Bone marrow (tissue), 2 donors: ENCODE data around the gene WDR54.
"Not testable (repeated sequence)": the region's sequence is repeated elsewhere in the genome, so short reads cannot be mapped to it uniquely, and the experiment has no call there.

ENCODE experiments used
- DNase-seq, 2 donors: peaks; one replicate each; lab custom pipeline; 2025; lab: John Stamatoyannopoulos, UW

Gene WDR54

GRCh38 chr2:74406035-74406434 lies 15.5 kb upstream of the WDR54 start:
- no peak for DNase-seq

GRCh38 chr2:74407682-74408081 lies 13.8 kb upstream of the WDR54 start:
- DNase-seq: no peak

GRCh38 chr2:74413001-74413698 lies 8.4 kb upstream of the WDR54 start:
- DNase-seq: no peak

GRCh38 chr2:74414441-74414840 lies 7.1 kb upstream of the WDR54 start:
- no peak for DNase-seq

- no peak for DNase-seq
Measured at GRCh38 chr2:74414881-74415761, 6.4 kb upstream of the WDR54 start.

- DNase-seq: no peak
Measured at GRCh38 chr2:74415762-74416395, 5.7 kb upstream of the WDR54 start.

GRCh38 chr2:74416778-74417177 lies 4.8 kb upstream of the WDR54 start:
- no peak for DNase-seq

GRCh38 chr2:74417197-74417596 lies 4.3 kb upstream of the WDR54 start:
- no peak for DNase-seq

GRCh38 chr2:74417763-74418162 lies 3.8 kb upstream of the WDR54 start:
- no peak for DNase-seq

- no peak for DNase-seq
Measured at GRCh38 chr2:74418312-74418711, 3.2 kb upstream of the WDR54 start.

- no peak for DNase-seq
Measured at GRCh38 chr2:74419345-74419744, 2.2 kb upstream of the WDR54 start.

GRCh38 chr2:74420006-74420405 lies 1.5 kb upstream of the WDR54 start:
- DNase-seq: no peak

- DNase-seq: not testable (repeated sequence)
Measured at GRCh38 chr2:74420443-74421103, 957 bp upstream of the WDR54 start.

GRCh38 chr2:74423231-74424095 lies 1.9 kb downstream of the WDR54 start:
- DNase-seq: no peak

- DNase-seq: no peak
Measured at GRCh38 chr2:74424139-74424992, 2.8 kb downstream of the WDR54 start.

- no peak for DNase-seq
Measured at GRCh38 chr2:74424995-74425406, 3.5 kb downstream of the WDR54 start.

- DNase-seq: no peak
Measured at GRCh38 chr2:74425523-74425922, 4.0 kb downstream of the WDR54 start.

- DNase-seq: no peak
Measured at GRCh38 chr2:74426181-74426758, 4.7 kb downstream of the WDR54 start.

- no peak for DNase-seq
Measured at GRCh38 chr2:74427551-74427950, 6.0 kb downstream of the WDR54 start.

- DNase-seq: no peak
Measured at GRCh38 chr2:74428675-74429074, 7.1 kb downstream of the WDR54 start.
